Hematopoietic multipotent progenitor cell treated with erythropoietin and hydrocortisone succinate and interleukin-3 and kit ligand, for 4 days (in vitro differentiated cells): ENCODE data around the gene MSI2.

ENCODE experiments used
- DNase-seq: peaks from one replicate; pipeline ENCODE4 v3.0.0-alpha.2; 2015

MSI2 gene

GRCh38 chr17:57324060-57324459 lies 67.7 kb downstream of the MSI2 start:
- DNase-seq = no peak

DNA sequence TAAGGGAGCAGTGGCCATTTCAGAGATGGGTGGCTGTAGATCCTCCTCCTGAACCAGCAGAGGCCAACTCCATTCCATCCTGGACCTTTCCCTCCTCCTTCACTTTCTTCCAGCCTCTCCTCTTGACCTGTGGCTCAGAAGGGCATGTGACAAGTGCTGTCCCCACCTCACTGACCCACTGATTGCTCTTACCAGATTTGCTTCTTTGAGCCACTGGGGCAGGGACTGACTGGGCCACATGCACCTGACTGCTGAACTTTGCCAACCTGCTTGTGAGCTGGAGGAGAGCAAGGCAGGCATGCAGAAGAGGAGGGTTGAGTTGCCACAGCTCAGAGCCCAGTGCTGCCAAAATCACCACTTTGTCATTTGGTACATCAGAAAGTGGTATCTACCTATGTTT lies 68.3 kb downstream of the MSI2 start:
- DNase-seq = no peak

DNA sequence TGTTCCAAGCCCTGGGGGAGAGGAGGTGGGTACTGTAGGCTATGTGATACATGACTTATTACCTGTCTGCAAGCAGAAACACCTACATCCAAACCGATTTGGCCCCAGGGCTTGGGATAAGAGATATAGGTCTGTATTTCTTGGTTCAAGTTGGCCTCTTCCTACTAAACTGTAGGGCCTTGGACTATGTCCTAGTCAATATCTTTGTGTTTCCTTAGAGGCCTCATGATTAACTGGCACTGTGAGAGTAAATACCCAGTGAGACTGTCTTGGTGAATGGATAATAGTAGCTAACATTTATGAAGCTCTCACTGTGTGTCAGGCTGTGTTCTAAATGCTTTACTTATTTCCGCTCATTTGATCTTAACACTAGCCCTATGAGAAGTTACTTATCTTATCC lies 70.0 kb downstream of the MSI2 start:
- DNase-seq = no peak

DNA sequence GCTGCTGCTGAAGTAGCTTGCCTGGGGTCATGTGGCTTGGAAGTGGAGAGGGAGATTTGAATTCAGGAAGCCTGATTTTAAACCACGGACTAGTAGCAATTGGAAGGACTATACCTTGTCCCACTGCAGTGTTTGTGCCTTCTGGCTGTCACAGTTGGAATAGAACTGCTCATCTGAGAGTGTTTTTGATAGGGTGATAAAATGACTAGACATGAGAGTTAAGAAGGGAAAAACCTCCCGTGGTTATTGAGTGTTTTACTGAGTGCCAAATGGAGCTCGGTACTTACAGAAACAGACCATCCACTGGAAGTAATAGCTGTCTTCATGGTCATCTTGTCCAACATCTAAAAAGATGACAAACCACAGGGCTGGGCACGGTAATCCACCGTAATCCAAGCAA lies 70.4 kb downstream of the MSI2 start:
- no peak for DNase-seq

DNA sequence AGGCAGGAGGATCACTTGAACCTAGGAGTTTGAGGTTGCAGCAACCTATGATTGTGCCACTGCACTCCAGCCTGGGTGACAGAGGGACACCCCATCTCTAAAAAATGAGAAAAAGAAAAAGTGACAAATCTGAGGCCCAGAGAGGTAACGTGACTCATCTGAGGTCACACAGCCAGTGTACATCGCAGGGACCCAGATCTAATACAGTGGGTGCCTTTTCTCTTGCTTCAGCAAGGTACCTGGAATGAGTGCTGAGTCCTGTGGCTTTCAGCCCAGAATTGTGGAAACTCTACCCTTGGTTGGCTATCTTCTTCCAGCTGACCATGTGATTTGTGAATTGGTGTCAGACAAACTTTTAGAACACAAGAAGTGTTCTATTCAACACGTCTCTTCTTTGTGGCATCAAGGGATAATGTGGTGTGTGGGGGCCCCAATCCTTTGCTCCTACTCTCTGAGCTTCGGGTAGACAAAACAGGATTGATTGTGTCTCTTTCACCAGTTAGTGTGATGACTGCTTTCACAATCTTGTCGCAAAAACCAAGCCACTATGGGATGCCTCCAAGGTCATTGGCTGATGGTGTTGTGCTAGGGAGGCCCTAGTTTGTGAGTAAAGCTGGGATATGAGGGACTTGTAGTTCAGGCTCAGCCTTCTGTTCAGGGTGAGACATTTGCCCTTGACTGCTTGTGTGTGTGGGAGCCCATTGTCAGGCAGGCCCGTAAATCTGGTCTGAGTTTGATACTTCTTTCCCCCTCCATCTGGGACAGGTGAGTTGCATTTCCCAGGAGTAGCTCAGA lies 71.0 kb downstream of the MSI2 start:
- no peak for DNase-seq

DNA sequence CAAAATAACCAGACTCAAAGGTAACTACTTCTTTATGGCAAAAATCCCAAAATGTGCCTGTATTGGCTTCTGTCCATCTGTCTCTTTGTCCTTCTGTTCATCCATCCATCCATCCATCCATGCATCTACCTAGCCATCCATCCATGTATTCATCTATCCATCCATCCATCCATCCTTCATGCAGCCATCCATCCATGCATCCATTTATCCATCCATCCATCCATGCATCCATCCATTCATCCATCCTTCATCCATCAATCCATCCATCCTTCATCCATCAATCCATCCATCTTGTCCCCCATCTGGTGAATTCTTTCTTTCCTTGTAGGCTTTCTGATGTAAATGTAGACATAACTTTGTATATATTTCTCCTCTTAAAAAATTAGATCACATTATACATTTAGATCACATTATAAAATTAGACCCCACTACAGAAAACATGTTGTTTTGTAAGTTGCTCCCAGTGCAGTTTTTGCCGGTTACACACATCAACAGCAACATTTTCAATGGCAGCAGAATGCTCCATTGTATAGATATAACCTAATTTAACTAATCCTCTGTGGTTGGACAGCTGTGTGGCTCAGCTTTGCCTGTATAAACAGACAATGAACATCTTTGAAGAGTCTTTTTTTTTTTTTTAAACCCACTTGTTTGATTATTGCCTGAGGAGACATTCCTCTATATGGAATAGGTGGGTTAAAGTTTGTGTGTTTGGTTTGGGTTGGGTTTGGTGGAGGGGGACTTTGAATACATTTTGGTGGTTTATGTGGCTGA lies 72.0 kb downstream of the MSI2 start:
- DNase-seq = no peak

- no peak for DNase-seq
Observed at GRCh38 chr17:57329380-57330214, 73.3 kb downstream of the MSI2 start.

DNA sequence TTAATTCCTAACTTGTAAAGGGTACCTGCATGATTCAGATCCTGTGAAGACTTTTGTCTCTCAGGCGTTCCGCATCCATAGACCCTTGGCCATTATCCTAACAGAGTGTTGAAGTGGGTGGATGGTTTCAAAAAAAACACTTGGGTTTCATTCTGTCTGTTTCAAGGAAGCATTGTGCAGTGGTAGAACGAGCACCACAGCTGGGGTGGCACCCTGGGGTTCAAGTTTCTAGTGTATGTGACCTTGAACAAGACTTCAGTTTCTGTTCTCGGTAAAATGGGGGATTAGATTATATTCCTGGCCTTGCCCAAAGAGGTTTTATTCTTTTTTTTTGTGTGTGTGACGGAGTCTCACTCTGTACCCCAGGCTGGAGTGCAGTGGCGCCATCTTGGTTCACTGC lies 74.3 kb downstream of the MSI2 start:
- no peak for DNase-seq

GRCh38 chr17:57331423-57331822 lies 75.1 kb downstream of the MSI2 start:
- no peak for DNase-seq

DNA sequence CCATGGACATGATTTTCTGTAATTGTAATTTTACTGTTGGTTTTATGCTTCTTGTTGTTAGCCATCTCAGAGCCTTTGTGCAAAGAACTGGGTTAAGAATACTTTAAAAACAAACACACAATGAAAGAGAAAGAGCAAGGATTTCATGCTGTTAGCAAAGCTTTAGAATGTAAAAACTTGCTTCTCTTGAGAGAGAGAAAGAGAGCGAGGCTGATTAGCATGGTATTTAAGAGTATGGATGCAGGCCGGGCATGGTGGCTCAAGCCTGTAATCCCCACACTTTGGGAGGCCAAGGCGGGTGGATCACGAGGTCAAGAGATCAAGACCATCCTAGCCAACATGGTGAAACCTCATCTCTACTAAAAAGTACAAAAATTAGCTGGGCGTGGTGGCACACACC lies 76.2 kb downstream of the MSI2 start:
- DNase-seq = no peak

DNA sequence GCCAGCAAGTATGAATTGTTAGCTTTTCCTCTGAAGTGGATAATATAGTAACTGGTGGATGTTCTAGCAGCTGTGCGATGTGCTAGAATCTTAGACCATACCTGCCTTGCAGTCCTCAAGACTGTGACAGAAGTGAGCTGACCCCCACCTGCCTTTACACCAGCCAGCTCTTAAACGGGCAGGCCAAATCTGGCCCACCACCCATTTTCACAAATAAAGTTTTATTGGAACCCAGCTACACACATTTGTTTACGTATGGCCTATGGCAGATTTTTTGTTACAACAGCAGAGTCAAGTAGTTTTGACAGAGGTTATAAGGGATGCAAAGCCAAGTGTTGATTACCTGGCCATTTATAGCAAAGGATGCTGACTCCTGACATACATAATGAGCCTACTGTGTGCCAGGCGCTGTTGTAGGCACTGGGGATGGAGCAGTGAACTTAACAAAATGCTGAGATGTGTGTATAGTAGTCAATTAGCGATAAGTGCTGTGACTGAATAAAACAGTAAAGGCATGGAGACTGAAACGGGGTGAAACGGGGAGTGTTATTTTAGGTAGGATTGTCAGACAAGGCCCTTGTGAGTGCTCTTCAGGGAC lies 79.0 kb downstream of the MSI2 start:
- no peak for DNase-seq

- no peak for DNase-seq
Observed at GRCh38 chr17:57337390-57337789, 81.1 kb downstream of the MSI2 start.

DNA sequence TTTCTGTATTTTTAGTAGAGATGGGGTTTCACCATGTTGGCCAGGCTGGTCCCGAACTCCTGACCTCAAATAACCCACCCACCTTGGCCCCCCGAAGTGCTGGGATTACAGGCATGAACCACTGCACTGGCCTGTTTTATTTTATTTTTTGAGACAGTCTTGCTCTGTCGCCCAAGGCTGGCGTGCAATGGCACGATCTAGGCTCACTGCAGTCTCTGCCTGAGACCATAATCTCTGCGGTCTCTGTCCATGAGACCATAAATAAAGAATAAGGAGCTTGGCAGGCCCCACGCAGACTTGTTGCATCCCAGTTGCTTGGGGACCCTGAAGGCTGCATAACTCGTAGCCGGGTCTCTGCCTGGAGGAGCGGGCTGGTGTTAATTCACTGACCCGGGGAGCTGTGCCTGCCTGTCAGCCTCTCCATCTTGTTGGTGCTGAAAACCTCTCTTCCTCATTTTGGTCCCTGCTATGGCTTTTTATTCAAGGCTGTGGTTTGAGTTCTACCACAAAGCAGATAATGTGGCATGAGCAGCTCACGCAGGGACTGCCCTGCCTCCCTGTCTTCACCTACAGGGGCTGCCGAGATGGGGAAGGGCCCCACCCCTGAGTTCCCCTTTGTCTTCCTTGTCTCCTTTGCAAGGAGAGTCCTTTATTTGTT lies 82.1 kb downstream of the MSI2 start:
- peak; percentile 92 for DNase-seq

- peak; percentile 54 for DNase-seq
Observed at GRCh38 chr17:57340160-57340981, 84.0 kb downstream of the MSI2 start.

DNA sequence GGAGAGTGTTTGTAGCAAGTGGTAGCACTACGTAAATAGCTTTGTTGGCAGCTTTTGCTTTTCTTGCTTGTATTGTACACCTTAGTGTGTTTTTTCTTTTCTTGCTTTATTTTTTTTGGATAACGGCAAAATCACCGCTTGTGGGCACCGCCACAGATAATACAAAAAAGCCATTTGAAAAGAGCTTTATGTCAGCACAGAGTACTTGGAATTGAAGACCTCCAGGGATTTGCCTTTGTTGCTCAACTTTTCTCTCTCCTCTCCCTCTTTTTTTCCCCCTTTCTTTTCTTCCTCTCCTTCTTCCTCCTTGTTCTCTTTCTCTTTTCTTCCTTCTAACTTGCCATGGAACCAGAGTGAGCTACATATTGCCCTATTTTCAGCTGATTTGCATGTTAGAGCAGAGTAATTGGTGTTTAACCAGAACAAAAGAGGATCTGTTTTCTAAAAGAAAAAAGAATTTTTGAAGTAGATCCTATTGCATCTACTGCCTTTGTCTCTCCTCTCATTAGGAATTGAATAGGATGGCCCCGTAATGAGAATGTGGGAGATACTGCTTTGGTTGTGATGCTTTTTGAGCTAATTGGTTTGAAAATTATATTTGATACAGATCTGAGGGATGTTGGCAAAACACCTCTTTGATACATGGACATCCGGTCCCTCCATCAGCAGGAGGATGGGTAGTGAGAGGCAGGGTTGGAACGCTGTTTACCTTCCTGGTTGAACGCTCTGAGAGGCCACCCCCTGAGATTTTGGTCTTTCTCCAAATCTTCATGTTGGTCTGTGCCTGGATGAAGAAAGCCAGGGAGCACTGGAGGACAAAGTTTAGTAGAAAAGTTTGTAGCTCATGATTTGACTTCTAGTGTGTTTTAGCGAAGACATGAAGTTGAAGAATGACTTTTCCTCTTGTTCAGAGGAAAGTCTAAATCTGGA lies 85.6 kb downstream of the MSI2 start:
- DNase-seq = no peak

- DNase-seq = peak; percentile 34
Observed at GRCh38 chr17:57342963-57343589, 86.8 kb downstream of the MSI2 start.

DNA sequence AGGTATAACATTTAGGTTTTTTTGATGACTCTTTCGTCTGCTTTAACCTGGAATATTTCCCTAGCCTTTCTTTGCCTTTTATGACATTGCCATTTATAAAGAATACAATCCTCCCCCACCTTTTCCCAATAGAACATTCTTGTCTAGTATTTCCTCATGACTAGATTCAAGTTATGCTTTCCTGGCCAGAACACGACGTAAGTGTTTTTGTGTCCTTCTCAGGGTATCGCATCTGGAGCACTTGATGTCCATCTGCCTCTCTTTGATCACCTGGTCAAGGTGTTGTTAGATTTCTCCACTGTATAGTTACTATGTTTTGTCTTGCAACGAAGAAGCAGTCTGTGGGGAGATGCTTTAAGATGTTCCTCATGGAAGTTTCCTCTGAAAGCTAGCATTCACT lies 87.4 kb downstream of the MSI2 start:
- DNase-seq = no peak

DNA sequence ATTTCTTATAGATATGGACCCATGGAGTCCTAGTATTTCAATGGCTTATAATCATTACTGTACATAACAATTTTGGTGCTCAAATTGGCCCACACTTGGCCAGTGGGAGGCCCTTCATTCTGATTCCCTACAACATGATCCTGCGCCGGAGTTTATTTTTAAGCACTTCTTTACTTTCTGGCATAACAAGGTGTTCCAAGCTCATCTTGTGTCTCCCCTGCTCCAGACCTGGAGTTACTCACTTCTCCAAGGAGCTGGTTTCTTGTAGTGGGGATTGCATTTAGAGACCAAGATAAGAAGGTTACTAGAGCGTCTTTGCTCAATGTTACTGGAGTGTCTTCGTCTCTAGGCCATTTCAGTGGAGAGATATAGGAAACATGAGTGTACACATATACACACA lies 87.9 kb downstream of the MSI2 start:
- no peak for DNase-seq

GRCh38 chr17:57349541-57350247 lies 93.4 kb downstream of the MSI2 start:
- DNase-seq = no peak
